HG02938 (cell line): ENCODE measurements around the gene FAM236C.
"Not testable (repeated sequence)": the region's sequence is repeated elsewhere in the genome, so short reads cannot be mapped to it uniquely, and the experiment has no call there.

Experiments used
- ATAC-seq: cut with Tn5 transposase; IDR thresholded peaks from one replicate; pipeline ENCODE4 v1.9.1; 2021; ENCODE audit warnings: mild to moderate bottlenecking, moderate library complexity; ENCODE audit not compliant: unreplicated experiment

FAM236C gene

DNA sequence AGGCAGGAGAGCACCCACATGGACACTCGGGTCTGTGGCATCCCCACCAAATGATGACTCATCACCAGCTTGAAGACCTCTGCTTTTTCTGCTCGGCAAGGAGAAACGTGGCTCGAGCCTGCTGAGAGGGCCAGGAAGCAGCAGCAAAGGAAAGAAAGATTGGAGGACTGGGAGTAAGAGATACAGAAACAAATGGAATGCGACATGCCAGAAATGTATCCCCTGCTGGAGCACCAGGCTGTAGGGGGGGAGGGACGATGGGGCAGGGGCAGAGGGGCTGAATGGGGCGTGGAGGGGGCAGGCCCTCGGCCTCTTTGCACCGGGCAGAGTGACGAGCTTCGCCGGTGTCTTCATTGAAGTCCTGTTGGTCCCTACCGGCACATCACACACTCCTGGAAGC is at the start of gene FAM236C:
Gene FAM236C (plus strand): TSS at position 301 of the 400 bp plus-strand sequence. CDS start 100 bp downstream, outside the sequence.
- not testable (repeated sequence) for ATAC-seq

- not testable (repeated sequence) for ATAC-seq
Measured at GRCh38 chrX:72882898-72883297, 29.5 kb upstream of the FAM236C start.

DNA sequence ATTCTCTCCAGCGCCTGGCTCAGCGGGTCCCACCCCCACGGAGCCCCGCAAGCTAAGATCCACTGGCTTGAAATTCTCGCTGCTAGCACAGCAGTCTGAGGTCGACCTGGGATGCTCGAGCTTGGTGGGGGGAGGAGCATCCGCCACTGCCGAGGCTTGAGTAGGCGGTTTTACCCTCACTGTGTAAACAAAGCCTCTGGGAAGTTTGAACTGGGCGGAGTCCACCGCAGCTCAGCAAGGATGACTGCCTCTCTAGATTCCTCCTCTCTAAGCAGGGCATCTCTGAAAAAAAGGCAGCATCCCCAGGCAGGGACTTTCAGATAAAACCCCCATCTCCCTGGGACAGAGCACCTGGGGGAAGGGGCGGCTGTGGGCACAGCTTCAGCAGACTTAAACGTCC is 22.7 kb upstream of the FAM236C start:
- ATAC-seq, result not testable (repeated sequence)

- ATAC-seq, result not testable (repeated sequence)
Measured at GRCh38 chrX:72916096-72916495, 3.7 kb downstream of the FAM236C start.

GRCh38 chrX:72932283-72932682 is 19.9 kb downstream of the FAM236C start:
- ATAC-seq, result not testable (repeated sequence)

DNA sequence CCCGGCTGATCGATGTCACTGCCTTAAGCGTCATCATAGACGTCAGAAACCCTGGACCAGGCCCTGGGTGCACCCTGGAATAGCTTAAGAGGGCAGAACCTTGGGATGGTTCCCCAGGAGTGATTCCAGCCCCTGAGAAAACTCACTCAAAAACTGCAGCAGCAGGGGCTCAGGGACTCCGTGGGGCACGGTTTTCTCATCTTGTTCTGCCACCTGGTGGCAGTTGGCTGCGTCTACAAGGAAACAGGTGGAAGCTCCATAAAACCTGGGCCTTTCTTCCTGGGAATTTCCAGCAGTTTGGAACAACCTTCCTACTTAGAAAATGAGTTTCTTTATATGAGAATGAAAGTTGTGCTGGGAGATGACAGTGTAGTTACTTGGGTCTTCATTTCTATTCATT is 24.0 kb downstream of the FAM236C start:
- not testable (repeated sequence) for ATAC-seq

DNA sequence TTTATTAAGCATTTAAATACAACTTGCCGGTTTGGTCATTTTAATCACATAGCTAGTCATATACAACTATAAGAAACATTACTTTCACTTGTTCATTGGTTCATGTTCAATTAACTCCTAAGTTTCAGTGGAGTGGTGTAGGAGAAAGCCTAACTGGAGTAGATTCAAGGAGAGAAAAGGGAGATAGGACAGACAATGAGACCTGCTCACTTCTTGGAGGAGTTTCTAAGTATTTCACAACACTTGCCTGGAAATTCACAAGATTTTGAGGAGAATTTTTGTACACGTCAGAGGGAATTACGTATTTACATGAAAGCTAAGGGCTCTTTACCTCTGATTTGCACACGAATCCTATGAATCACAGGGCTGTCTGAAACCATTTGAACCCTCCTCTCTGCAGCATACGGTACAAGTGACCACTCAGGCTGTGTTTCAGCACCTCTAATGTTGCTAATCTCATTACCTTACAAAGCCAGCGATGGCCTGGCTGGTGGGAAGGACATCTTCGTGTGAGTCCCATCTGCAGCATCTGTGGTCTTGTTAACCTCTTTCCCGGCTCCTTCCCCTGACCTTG is 24.6 kb downstream of the FAM236C start:
- ATAC-seq, result not testable (repeated sequence)

- ATAC-seq, result not testable (repeated sequence)
Measured at GRCh38 chrX:72937906-72938305, 25.5 kb downstream of the FAM236C start, which contains the start of gene FAM236A. TSS of gene FAM236A (plus strand) at chrX:72938206. CDS start at chrX:72938263, 57 bp downstream.

- ATAC-seq, result not testable (repeated sequence)
Measured at GRCh38 chrX:72942272-72942671, 29.9 kb downstream of the FAM236C start.

DNA sequence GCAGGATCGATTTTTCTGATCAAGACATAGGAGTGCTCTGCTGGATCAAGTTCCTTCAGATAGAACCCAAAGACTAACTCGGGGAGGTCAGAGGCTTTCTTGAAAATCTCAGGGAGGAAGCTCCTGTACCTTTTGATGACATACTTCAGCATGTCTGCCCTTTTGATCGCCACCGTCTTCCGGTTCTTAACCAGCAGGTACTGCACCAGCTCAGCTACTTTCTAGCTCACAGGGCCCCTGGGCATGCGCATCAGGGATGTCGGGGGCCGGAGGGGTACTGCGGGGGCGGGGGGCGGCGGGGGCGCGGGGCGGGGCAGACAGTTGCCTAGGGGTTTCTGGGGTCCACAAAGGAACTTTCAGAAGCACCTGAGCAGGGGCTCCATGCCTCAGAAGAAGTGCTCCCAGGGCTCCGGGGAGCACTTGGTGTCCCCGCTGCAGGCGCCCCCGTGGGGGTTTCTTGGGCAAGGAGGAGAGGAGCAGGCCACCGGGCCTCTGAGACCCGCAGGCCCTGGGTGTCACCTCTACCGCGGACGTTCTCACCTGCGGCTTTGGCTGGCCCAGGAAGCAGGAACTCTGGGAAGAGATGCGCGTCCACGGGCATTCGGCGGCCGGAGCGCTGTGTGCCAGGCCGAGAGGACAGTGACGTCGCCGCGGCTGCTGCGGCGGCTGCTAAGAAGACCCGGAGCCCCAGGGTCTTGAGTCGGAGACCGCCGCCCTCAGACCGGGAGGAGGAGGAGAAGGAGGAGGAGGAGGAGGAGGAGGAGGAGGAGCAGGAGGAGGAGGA is 30.8 kb downstream of the FAM236C start:
- peak; percentile 60 for ATAC-seq

- ATAC-seq, result peak; percentile 80
Measured at GRCh38 chrX:72943819-72944169, 31.4 kb downstream of the FAM236C start, which contains the start of gene DMRTC1. TSS of gene DMRTC1 (minus strand) at chrX:72943837. CDS start at chrX:72875694, 68,143 bp downstream.

DNA sequence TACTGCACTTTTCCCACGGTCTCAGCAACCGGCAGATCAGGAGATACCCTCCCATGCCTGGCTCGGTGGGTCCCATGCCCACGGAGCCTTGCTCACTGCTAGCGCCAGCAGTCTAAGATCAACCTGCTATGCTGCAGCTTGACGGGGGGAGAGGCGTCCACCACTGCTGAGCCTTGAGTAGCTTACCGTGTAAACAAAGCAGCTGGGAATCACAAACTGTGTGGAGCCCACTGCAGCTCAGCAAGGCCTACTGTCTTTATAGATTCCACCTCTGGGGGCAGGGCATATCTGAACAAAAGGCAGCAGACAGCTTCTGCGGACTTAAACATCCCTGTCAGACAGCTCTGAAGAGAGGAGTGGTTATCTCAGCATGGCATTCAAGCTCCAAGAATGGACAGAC is 47.6 kb downstream of the FAM236C start:
- ATAC-seq, result not testable (repeated sequence)
